Measurements from ENCODE around the gene TLR6.

TLR6 gene

GRCh38 chr4:38783109-38783460 is 73.5 kb downstream of the TLR6 start:
- Histone ChIP-seq H3K27me3 (ENCODE audit: control insufficient read depth in 3 of 3, insufficient read depth in 3 of 3, low read depth in 1 of 3, low read length in 3 of 3) (peaks cover 0 to 10% (median 0%) of the 10 kb centered on the region in 3 experiments), H3K23ac (ENCODE audit: low read depth, low read length, poor library complexity) (no peak overlapping the region), H2BK15ac (ENCODE audit: low read length) (no peak overlapping the region), H3K18ac (ENCODE audit: low read length) (no peak overlapping the region), H4K8ac (ENCODE audit: low read depth, low read length) (no peak overlapping the region), H3K14ac (ENCODE audit: low read length) (no peak overlapping the region), H2AFZ (ENCODE audit: low read length) (no peak overlapping the region), H3K4me3 (ENCODE audit: low read length in 2 of 2) (no peak overlapping the region), H3K36me3 (replicated peaks in 1 of 2; ENCODE audit: control insufficient read depth in 2 of 2, insufficient read depth in 2 of 2, low read length in 2 of 2) (no peaks in the 10 kb centered on the region), H3K4ac (ENCODE audit: low read length) (no peak overlapping the region), H3K4me1 (ENCODE audit: control insufficient read depth in 2 of 2, insufficient read depth in 1 of 2, low read depth in 1 of 2, low read length in 2 of 2) (no peaks in the 10 kb centered on the region), H3K79me1 (ENCODE audit: low read depth, low read length) (no peaks in the 10 kb centered on the region), H4K91ac (ENCODE audit: low read depth, low read length, poor library complexity) (no peak overlapping the region), H2BK120ac (ENCODE audit: low read depth, low read length) (no peak overlapping the region), H2BK12ac (ENCODE audit: low read length) (no peak overlapping the region), H3K27ac (replicated peaks; ENCODE audit: low read length) (no peak overlapping the region), H2AK5ac (ENCODE audit: low read depth, low read length) (no peak overlapping the region), H3K9ac (ENCODE audit: low read depth, low read length, poor library complexity) (no peak overlapping the region), H3K4me2 (ENCODE audit: insufficient read depth, low read length, poor library complexity, severe bottlenecking) (no peak overlapping the region), H2BK5ac (ENCODE audit: low read length) (no peak overlapping the region), H3K9me3 (replicated peaks in 1 of 2; ENCODE audit: control insufficient read depth in 2 of 2, insufficient read depth in 1 of 2, low read depth in 1 of 2, low read length in 2 of 2) (no peaks in the 10 kb centered on the region)
- no CpG with 5 or more reads among the region's 8 CpGs for WGBS, 2 donors (ENCODE audit: extremely low coverage in 2 of 2, insufficient read length in 2 of 2, insufficient replicate concordance in 1 of 2)
- no peak for DNase-seq (ENCODE audit: low spot score)

- Histone ChIP-seq H2BK120ac (ENCODE audit: low read depth, low read length) (no peak within 1 kb of the TSS), H2BK5ac (ENCODE audit: low read length) (no peak within 1 kb of the TSS), H4K91ac (ENCODE audit: low read depth, low read length, poor library complexity) (no peak within 1 kb of the TSS), H4K8ac (ENCODE audit: low read depth, low read length) (no peak within 1 kb of the TSS), H3K9me3 (replicated peaks in 1 of 2; ENCODE audit: control insufficient read depth in 2 of 2, insufficient read depth in 1 of 2, low read depth in 1 of 2, low read length in 2 of 2) (no peaks in the 10 kb centered on the region), H3K18ac (ENCODE audit: low read length) (no peak within 1 kb of the TSS), H3K4me3 (ENCODE audit: low read length in 2 of 2) (no peak within 1 kb of the TSS), H3K4me2 (ENCODE audit: insufficient read depth, low read length, poor library complexity, severe bottlenecking) (no peak within 1 kb of the TSS), H3K23ac (ENCODE audit: low read depth, low read length, poor library complexity) (no peak within 1 kb of the TSS), H3K27me3 (ENCODE audit: control insufficient read depth in 3 of 3, insufficient read depth in 3 of 3, low read depth in 1 of 3, low read length in 3 of 3) (peaks cover 0 to 10% (median 0%) of the 10 kb centered on the region in 3 experiments), H3K9ac (ENCODE audit: low read depth, low read length, poor library complexity) (no peak within 1 kb of the TSS), H3K27ac (replicated peaks; ENCODE audit: low read length) (no peak within 1 kb of the TSS), H2BK15ac (ENCODE audit: low read length) (no peak within 1 kb of the TSS), H3K36me3 (replicated peaks in 1 of 2; ENCODE audit: control insufficient read depth in 2 of 2, insufficient read depth in 2 of 2, low read length in 2 of 2) (no peaks in the 10 kb centered on the region), H3K4ac (ENCODE audit: low read length) (no peak within 1 kb of the TSS), H2BK12ac (ENCODE audit: low read length) (no peak within 1 kb of the TSS), H2AK5ac (ENCODE audit: low read depth, low read length) (no peak within 1 kb of the TSS), H2AFZ (ENCODE audit: low read length) (no peak within 1 kb of the TSS), H3K4me1 (ENCODE audit: control insufficient read depth in 2 of 2, insufficient read depth in 1 of 2, low read depth in 1 of 2, low read length in 2 of 2) (no peaks in the 10 kb centered on the region), H3K79me1 (ENCODE audit: low read depth, low read length) (no peaks in the 10 kb centered on the region), H3K14ac (ENCODE audit: low read length) (no peak within 1 kb of the TSS)
- peak; percentile 37 for DNase-seq (ENCODE audit: low spot score)
- WGBS, 2 donors (ENCODE audit: extremely low coverage in 2 of 2, insufficient read length in 2 of 2, insufficient replicate concordance in 1 of 2): no CpG with 5 or more reads among the region's 12 CpGs
These were observed 74.0 kb downstream of the TLR6 start, which contains the start of gene TLR10 for GRCh38 chr4:38782452-38783108. Gene TLR10, minus strand, starts transcription at chr4:38782990. Its CDS starts 7,400 bp downstream, at chr4:38775590.

GRCh38 chr4:38781854-38782261 is 74.8 kb downstream of the TLR6 start:
- no peak overlapping the region for H2AFZ ChIP-seq (ENCODE audit: low read length)
- no peak overlapping the region for H2AK5ac ChIP-seq (ENCODE audit: low read depth, low read length)
- no peak for DNase-seq (ENCODE audit: low spot score)
- H2BK120ac ChIP-seq (ENCODE audit: low read depth, low read length): no peak overlapping the region
- no peak overlapping the region for H4K91ac ChIP-seq (ENCODE audit: low read depth, low read length, poor library complexity)
- H3K27me3 ChIP-seq (ENCODE audit: control insufficient read depth in 3 of 3, insufficient read depth in 3 of 3, low read depth in 1 of 3, low read length in 3 of 3): peaks cover 0 to 10% (median 0%) of the 10 kb centered on the region in 3 experiments
- H2BK15ac ChIP-seq (ENCODE audit: low read length): no peak overlapping the region
- no peaks in the 10 kb centered on the region for H3K79me1 ChIP-seq (ENCODE audit: low read depth, low read length)
- H4K8ac ChIP-seq (ENCODE audit: low read depth, low read length): no peak overlapping the region
- no peak overlapping the region for H3K14ac ChIP-seq (ENCODE audit: low read length)
- no peak overlapping the region for H2BK12ac ChIP-seq (ENCODE audit: low read length)
- no peak overlapping the region for H3K23ac ChIP-seq (ENCODE audit: low read depth, low read length, poor library complexity)
- H3K4me2 ChIP-seq (ENCODE audit: insufficient read depth, low read length, poor library complexity, severe bottlenecking): no peak overlapping the region
- H3K18ac ChIP-seq (ENCODE audit: low read length): no peak overlapping the region
- no peak overlapping the region for H2BK5ac ChIP-seq (ENCODE audit: low read length)
- H3K4me3 ChIP-seq (ENCODE audit: low read length in 2 of 2): no peak overlapping the region
- no peaks in the 10 kb centered on the region for H3K36me3 ChIP-seq (replicated peaks in 1 of 2; ENCODE audit: control insufficient read depth in 2 of 2, insufficient read depth in 2 of 2, low read length in 2 of 2)
- no peak overlapping the region for H3K9ac ChIP-seq (ENCODE audit: low read depth, low read length, poor library complexity)
- H3K4me1 ChIP-seq (ENCODE audit: control insufficient read depth in 2 of 2, insufficient read depth in 1 of 2, low read depth in 1 of 2, low read length in 2 of 2): no peaks in the 10 kb centered on the region
- H3K4ac ChIP-seq (ENCODE audit: low read length): no peak overlapping the region
- no peaks in the 10 kb centered on the region for H3K9me3 ChIP-seq (replicated peaks in 1 of 2; ENCODE audit: control insufficient read depth in 2 of 2, insufficient read depth in 1 of 2, low read depth in 1 of 2, low read length in 2 of 2)
- H3K27ac ChIP-seq (replicated peaks; ENCODE audit: low read length): no peak overlapping the region
- no CpG with 5 or more reads among the region's 4 CpGs for WGBS, 2 donors (ENCODE audit: extremely low coverage in 2 of 2, insufficient read length in 2 of 2, insufficient replicate concordance in 1 of 2)

- Histone ChIP-seq H3K79me1 (ENCODE audit: low read depth, low read length) (no peaks in the 10 kb centered on the region), H3K14ac (ENCODE audit: low read length) (no peak overlapping the region), H2BK12ac (ENCODE audit: low read length) (no peak overlapping the region), H3K23ac (ENCODE audit: low read depth, low read length, poor library complexity) (no peak overlapping the region), H3K4ac (ENCODE audit: low read length) (no peak overlapping the region), H3K18ac (ENCODE audit: low read length) (no peak overlapping the region), H3K27ac (replicated peaks; ENCODE audit: low read length) (no peak overlapping the region), H3K36me3 (replicated peaks in 1 of 2; ENCODE audit: control insufficient read depth in 2 of 2, insufficient read depth in 2 of 2, low read length in 2 of 2) (no peaks in the 10 kb centered on the region), H4K91ac (ENCODE audit: low read depth, low read length, poor library complexity) (no peak overlapping the region), H3K4me2 (ENCODE audit: insufficient read depth, low read length, poor library complexity, severe bottlenecking) (no peak overlapping the region), H2BK120ac (ENCODE audit: low read depth, low read length) (no peak overlapping the region), H3K27me3 (ENCODE audit: control insufficient read depth in 3 of 3, insufficient read depth in 3 of 3, low read depth in 1 of 3, low read length in 3 of 3) (peaks cover 0 to 10% (median 0%) of the 10 kb centered on the region in 3 experiments), H3K9ac (ENCODE audit: low read depth, low read length, poor library complexity) (no peak overlapping the region), H3K9me3 (replicated peaks in 1 of 2; ENCODE audit: control insufficient read depth in 2 of 2, insufficient read depth in 1 of 2, low read depth in 1 of 2, low read length in 2 of 2) (no peaks in the 10 kb centered on the region), H2BK5ac (ENCODE audit: low read length) (no peak overlapping the region), H3K4me1 (ENCODE audit: control insufficient read depth in 2 of 2, insufficient read depth in 1 of 2, low read depth in 1 of 2, low read length in 2 of 2) (no peaks in the 10 kb centered on the region), H3K4me3 (ENCODE audit: low read length in 2 of 2) (no peak overlapping the region), H4K8ac (ENCODE audit: low read depth, low read length) (no peak overlapping the region), H2AK5ac (ENCODE audit: low read depth, low read length) (no peak overlapping the region), H2BK15ac (ENCODE audit: low read length) (no peak overlapping the region), H2AFZ (ENCODE audit: low read length) (no peak overlapping the region)
- WGBS, 2 donors (ENCODE audit: extremely low coverage in 2 of 2, insufficient read length in 2 of 2, insufficient replicate concordance in 1 of 2): no CpG with 5 or more reads among the region's 4 CpGs
- no peak for DNase-seq (ENCODE audit: low spot score)
These were observed 75.7 kb downstream of the TLR6 start for GRCh38 chr4:38780833-38781484.
